CD14-positive monocyte (primary cell): Measurements from ENCODE around the gene NFATC2. TPM values are rescaled to one million over a fixed set of nuclear protein-coding genes. Genes with fewer than 3 reads are reported as not detected.

ENCODE experiments used
- DNase-seq, 3 donors: peaks; one replicate each; pipeline ENCODE4 v3.0.0-alpha.2; 2011 to 2022
- H2AFZ ChIP-seq: 2 replicates; pipeline ENCODE4 v1.6.0; 2012; ENCODE audit warnings: mild to moderate bottlenecking, low read depth, low read length, inconsistent platforms; ENCODE audit not compliant: insufficient read depth, poor library complexity, severe bottlenecking
- H3K27ac ChIP-seq, 2 donors: 1 replicate in 1 of 2; 2 replicates in 1 of 2; pipeline ENCODE4 v1.5.1; 2012 to 2013; ENCODE audit warnings: low read length in 2 of 2, control low read depth in 1 of 2, inconsistent platforms in 1 of 2, low read depth in 1 of 2, mild to moderate bottlenecking in 1 of 2
- H3K27me3 ChIP-seq, 2 donors: one replicate each; pipeline versions ENCODE4 v1.6.0 to v1.6.1; 2011 to 2013; ENCODE audit warnings: low read length in 2 of 2; ENCODE audit not compliant: control insufficient read depth in 2 of 2, insufficient read depth in 2 of 2
- H3K36me3 ChIP-seq, 2 donors: replicated peaks in 1 of 2; 1 replicate in 1 of 2; 2 replicates in 1 of 2; pipeline versions ENCODE4 v1.5.1 to v1.6.1; 2012 to 2013; ENCODE audit warnings: low read length in 2 of 2, control low read depth in 1 of 2, inconsistent platforms in 1 of 2, mild to moderate bottlenecking in 1 of 2; ENCODE audit not compliant: insufficient read depth in 2 of 2, control insufficient read depth in 1 of 2
- H3K4me1 ChIP-seq, 2 donors: 1 replicate in 1 of 2; 2 replicates in 1 of 2; pipeline versions ENCODE4 v1.5.1 to v1.6.1; 2012 to 2013; ENCODE audit warnings: low read length in 2 of 2, control low read depth in 1 of 2, inconsistent platforms in 1 of 2, mild to moderate bottlenecking in 1 of 2, moderate library complexity in 1 of 2; ENCODE audit not compliant: insufficient read depth in 2 of 2, control insufficient read depth in 1 of 2
- H3K4me2 ChIP-seq: replicated peaks from 2 replicates; pipeline ENCODE3; 2012; ENCODE audit warnings: low read length, moderate library complexity, mild to moderate bottlenecking; ENCODE audit not compliant: poor library complexity, severe bottlenecking; ENCODE audit errors: extremely low read depth
- H3K4me3 ChIP-seq, 3 experiments: fragments of 200-600 bp in 1 of 3; sonication (generic) in 1 of 3; replicated peaks in 1 of 3; 1 replicate in 2 of 3; 2 replicates in 1 of 3; pipeline ENCODE4 v1.5.1; 2011 to 2013; ENCODE audit warnings: low read length in 3 of 3, mild to moderate bottlenecking in 3 of 3, control low read depth in 2 of 3, low read depth in 2 of 3, inconsistent platforms in 1 of 3, moderate library complexity in 1 of 3
- H3K79me2 ChIP-seq: 2 replicates; pipeline ENCODE4 v1.6.0; 2012; ENCODE audit warnings: mild to moderate bottlenecking, control low read depth, inconsistent platforms, low read length, moderate library complexity; ENCODE audit not compliant: insufficient read depth
- H3K9ac ChIP-seq: 2 replicates; pipeline ENCODE4 v1.6.0; 2017; ENCODE audit warnings: low read length, mild to moderate bottlenecking; ENCODE audit not compliant: insufficient read depth, poor library complexity, severe bottlenecking
- H3K9me3 ChIP-seq, 2 donors: replicated peaks in 1 of 2; 1 replicate in 1 of 2; 2 replicates in 1 of 2; pipeline versions ENCODE4 v1.5.1 to v1.6.1; 2012 to 2013; ENCODE audit warnings: low read length in 2 of 2, control low read depth in 1 of 2; ENCODE audit not compliant: control insufficient read depth in 1 of 2, insufficient read depth in 1 of 2
- H4K20me1 ChIP-seq: 2 replicates; pipeline ENCODE4 v1.6.0; 2012; ENCODE audit warnings: mild to moderate bottlenecking, low read length, control low read depth, moderate library complexity; ENCODE audit not compliant: insufficient read depth
- H3K27ac Mint-ChIP-seq, 7 donors: one replicate each; pipeline ENCODE4 v1.8.0; 2020; ENCODE audit warnings: mild to moderate bottlenecking in 7 of 7, mixed read lengths in 7 of 7, moderate library complexity in 6 of 7, inconsistent platforms in 2 of 7
- H3K27me3 Mint-ChIP-seq, 3 donors: one replicate each; pipeline ENCODE4 v1.8.0; 2021 to 2022; ENCODE audit warnings: low read depth in 3 of 3, mild to moderate bottlenecking in 3 of 3, mixed read lengths in 3 of 3, moderate library complexity in 3 of 3, inconsistent platforms in 1 of 3
- H3K36me3 Mint-ChIP-seq, 2 donors: one replicate each; pipeline ENCODE4 v1.8.0; 2020; ENCODE audit warnings: mixed read lengths in 2 of 2, inconsistent platforms in 1 of 2, mild to moderate bottlenecking in 1 of 2
- H3K4me1 Mint-ChIP-seq: one replicate; pipeline ENCODE4 v1.8.0; 2020; ENCODE audit warnings: mild to moderate bottlenecking, mixed read lengths
- H3K4me3 Mint-ChIP-seq, 2 donors: one replicate each; pipeline ENCODE4 v1.8.0; 2020; ENCODE audit warnings: mild to moderate bottlenecking in 2 of 2, mixed read lengths in 2 of 2, moderate library complexity in 1 of 2
- H3K9me3 Mint-ChIP-seq, 7 donors: one replicate each; pipeline ENCODE4 v1.8.0; 2020 to 2022; ENCODE audit warnings: mixed read lengths in 7 of 7, mild to moderate bottlenecking in 6 of 7, moderate library complexity in 6 of 7, inconsistent platforms in 2 of 7
- CTCF ChIP-seq: fragments of 200-600 bp; IDR thresholded peaks from one replicate; pipeline ENCODE4 v1.8.0; 2022; ENCODE audit warnings: antibody characterized with exemption, mild to moderate bottlenecking
- WGBS: methylation state at CpG from one replicate; pipeline ENCODE4 v1.1.5; 2013; ENCODE audit warnings: missing lambda C conversion rate; ENCODE audit not compliant: insufficient coverage; 5-methylcytosine and 5-hydroxymethylcytosine counted together
- intact Hi-C, 2 donors: fragments of 100-400 bp; cut with micrococcal nuclease; formaldehyde crosslinking; loops; one replicate each; pipeline versions ENCODE4 v1.15.0 to v1.15.1; 2023
- polyA plus RNA-seq, 3 donors: library from polyadenylated mRNA; depleted of rRNA in 1 of 3; unstranded in 2 of 3; stranded (reverse) in 1 of 3; fragments of 300-500 nt in 2 of 3; fragments of >200 nt in 1 of 3; fragmentation: Illumina TruSeq in 2 of 3; gene quantifications; 1 replicate in 2 of 3; 2 replicates in 1 of 3; pipeline ENCODE4 v1.2.3, GENCODE V29; 2012 to 2021

NFATC2 gene
- polyA plus RNA-seq, 3 donors: 0.03 to 0.18 (median 0.11) TPM

DNA sequence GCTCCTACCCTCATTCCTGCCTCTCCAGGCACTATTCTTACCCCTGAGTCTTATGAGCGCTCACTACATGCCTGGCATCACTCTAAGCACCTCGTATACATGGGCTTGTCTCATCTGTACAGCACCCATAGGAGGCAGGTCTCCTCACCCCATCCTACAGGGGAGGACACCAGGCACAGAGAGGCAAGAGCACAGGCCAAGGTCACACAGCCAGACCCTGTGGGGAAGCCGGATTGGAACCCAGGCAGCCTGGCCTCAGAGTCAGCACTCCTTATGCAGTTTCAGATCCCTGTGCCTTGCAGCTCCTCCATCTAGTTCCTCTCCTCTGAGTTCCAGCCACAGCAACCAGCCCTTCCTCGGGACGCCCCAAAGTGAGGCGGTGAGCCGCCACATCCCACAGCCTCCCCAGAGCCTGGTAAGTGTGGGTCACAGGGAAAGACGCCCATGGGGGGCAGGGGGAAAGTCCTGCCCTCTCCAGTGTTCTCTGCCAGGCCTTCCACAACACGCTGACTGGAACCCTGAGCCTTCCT, 103.3 kb downstream of the NFATC2 start:
- H4K20me1 ChIP-seq: no peaks in the 10 kb centered on the region
- peaks cover 14 to 15% of the 10 kb centered on the region in 2 donors for H3K4me1 ChIP-seq
- no peaks in the 10 kb centered on the region for H3K79me2 ChIP-seq
- intact Hi-C loops: no loop called here
- no peak overlapping the region for H3K4me3 Mint-ChIP-seq
- no peaks in the 10 kb centered on the region for H3K36me3 Mint-ChIP-seq
- no peak overlapping the region for H2AFZ ChIP-seq
- no peak overlapping the region for H3K9ac ChIP-seq
- TF ChIP-seq CTCF: no peak
- 71% methylated on average over 5 of the region's 9 CpGs for WGBS
- H3K4me1 Mint-ChIP-seq: peaks cover 19% of the 10 kb centered on the region
- no peak overlapping the region for H3K4me3 ChIP-seq
- H3K27ac Mint-ChIP-seq: no peak overlapping the region
- no peaks in the 10 kb centered on the region for H3K36me3 ChIP-seq
- H3K27me3 ChIP-seq: no peaks in the 10 kb centered on the region
- no peak for DNase-seq
- no peaks in the 10 kb centered on the region for H3K9me3 ChIP-seq
- H3K27ac ChIP-seq: no peak overlapping the region
- H3K4me2 ChIP-seq: no peak overlapping the region
- H3K9me3 Mint-ChIP-seq: no peaks in the 10 kb centered on the region
- no peaks in the 10 kb centered on the region for H3K27me3 Mint-ChIP-seq

- no peaks in the 10 kb centered on the region for H3K36me3 Mint-ChIP-seq
- WGBS: no CpG with 5 or more reads among the region's 2 CpGs
- H3K79me2 ChIP-seq: no peaks in the 10 kb centered on the region
- peaks cover 0 to 2% (median 0%) of the 10 kb centered on the region in 3 donors for H3K27me3 Mint-ChIP-seq
- no peaks in the 10 kb centered on the region for H3K9me3 ChIP-seq
- DNase-seq: no peak
- H3K4me1 ChIP-seq: peaks cover 14 to 15% of the 10 kb centered on the region in 2 donors
- intact Hi-C loops: no loop called here
- H3K4me3 ChIP-seq: no peak overlapping the region
- H3K27me3 ChIP-seq: no peaks in the 10 kb centered on the region
- no peak for TF ChIP-seq CTCF
- no peaks in the 10 kb centered on the region for H3K9me3 Mint-ChIP-seq
- no peak overlapping the region for H3K27ac ChIP-seq
- H3K4me3 Mint-ChIP-seq: no peak overlapping the region
- H3K4me1 Mint-ChIP-seq: peaks cover 19% of the 10 kb centered on the region
- no peak overlapping the region for H2AFZ ChIP-seq
- no peaks in the 10 kb centered on the region for H3K36me3 ChIP-seq
- no peaks in the 10 kb centered on the region for H4K20me1 ChIP-seq
- H3K4me2 ChIP-seq: no peak overlapping the region
- H3K9ac ChIP-seq: no peak overlapping the region
- H3K27ac Mint-ChIP-seq: no peak overlapping the region
Observed at GRCh38 chr20:51438136-51438535, 104.4 kb downstream of the NFATC2 start.
